HG03457 (cell line): Measurements from ENCODE around the gene PRKAA2.

Experiments
- ATAC-seq: cut with Tn5 transposase; IDR thresholded peaks from one replicate; pipeline ENCODE4 v1.9.1; 2021; ENCODE audit warnings: moderate number of reproducible peaks; ENCODE audit not compliant: unreplicated experiment

PRKAA2 gene

GRCh38 chr1:56654126-56654923 lies 9.2 kb downstream of the PRKAA2 start:
- ATAC-seq: no peak

- ATAC-seq: no peak
Measured at GRCh38 chr1:56655991-56656613, 11.0 kb downstream of the PRKAA2 start.

- ATAC-seq: no peak
Measured at GRCh38 chr1:56658254-56658653, 13.1 kb downstream of the PRKAA2 start.

- ATAC-seq: no peak
Measured at GRCh38 chr1:56660293-56660692, 15.2 kb downstream of the PRKAA2 start.

- ATAC-seq: no peak
Measured at GRCh38 chr1:56663846-56664245, 18.7 kb downstream of the PRKAA2 start.

GRCh38 chr1:56665384-56665783 lies 20.3 kb downstream of the PRKAA2 start:
- ATAC-seq: no peak

GRCh38 chr1:56666112-56666608 lies 21.0 kb downstream of the PRKAA2 start:
- no peak for ATAC-seq

- ATAC-seq: no peak
Measured at GRCh38 chr1:56670350-56670749, 25.2 kb downstream of the PRKAA2 start.

- ATAC-seq: no peak
Measured at GRCh38 chr1:56671085-56671484, 26.0 kb downstream of the PRKAA2 start.

GRCh38 chr1:56671542-56671941 lies 26.4 kb downstream of the PRKAA2 start:
- ATAC-seq: no peak

- ATAC-seq: no peak
Measured at GRCh38 chr1:56672579-56672978, 27.5 kb downstream of the PRKAA2 start.

GRCh38 chr1:56675763-56676162 lies 30.6 kb downstream of the PRKAA2 start:
- ATAC-seq: no peak

GRCh38 chr1:56676571-56677035 lies 31.5 kb downstream of the PRKAA2 start:
- no peak for ATAC-seq

- ATAC-seq: no peak
Measured at GRCh38 chr1:56683569-56683968, 38.5 kb downstream of the PRKAA2 start.

GRCh38 chr1:56686169-56686568 lies 41.1 kb downstream of the PRKAA2 start:
- ATAC-seq: no peak

GRCh38 chr1:56688522-56689026 lies 43.5 kb downstream of the PRKAA2 start:
- ATAC-seq: no peak

- no peak for ATAC-seq
Measured at GRCh38 chr1:56696663-56697062, 51.5 kb downstream of the PRKAA2 start.

GRCh38 chr1:56703747-56704146 lies 58.6 kb downstream of the PRKAA2 start:
- ATAC-seq: no peak

GRCh38 chr1:56707379-56707778 lies 62.3 kb downstream of the PRKAA2 start:
- ATAC-seq: no peak

GRCh38 chr1:56709269-56709880 lies 64.3 kb downstream of the PRKAA2 start:
- ATAC-seq: peak; percentile 69

GRCh38 chr1:56709995-56710394 lies 64.9 kb downstream of the PRKAA2 start:
- no peak for ATAC-seq

GRCh38 chr1:56710646-56711045 lies 65.5 kb downstream of the PRKAA2 start:
- no peak for ATAC-seq
